ENCODE results near the gene PFKL. TPM values are rescaled to one million over a fixed set of nuclear protein-coding genes. Genes with fewer than 3 reads are reported as not detected.

Gene PFKL
- total RNA-seq, 1 donor from 2014 or later: 129 TPM

DNA sequence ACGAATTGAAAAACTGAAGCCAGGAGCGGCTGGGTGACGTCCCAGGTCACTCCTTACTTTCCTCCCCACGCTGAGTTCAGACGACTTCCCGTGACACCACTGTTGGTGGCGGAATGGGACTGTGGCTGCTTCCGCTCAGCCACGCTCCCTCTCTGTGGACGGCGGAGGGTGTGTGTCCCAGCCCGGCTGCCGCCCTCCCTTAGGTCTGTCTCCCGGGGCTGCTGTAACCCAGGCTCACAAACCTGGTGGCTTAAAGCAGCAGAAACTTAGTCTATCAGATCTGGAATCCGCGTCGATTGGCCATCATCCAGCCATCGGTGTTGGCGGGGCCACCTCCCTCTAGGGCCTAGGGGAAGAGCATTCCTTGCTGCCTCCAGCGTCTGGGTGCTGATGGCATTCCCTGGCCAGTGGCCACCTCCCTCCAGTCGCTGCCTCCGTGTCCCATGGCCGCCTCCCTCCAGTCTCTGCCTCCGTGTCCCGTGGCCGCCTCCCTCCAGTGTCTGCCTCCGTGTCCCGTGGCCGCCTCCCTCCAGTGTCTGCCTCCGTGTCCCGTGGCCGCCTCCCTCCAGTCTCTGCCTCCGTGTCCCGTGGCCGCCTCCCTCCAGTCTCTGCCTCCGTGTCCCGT, 71.0 kb downstream of the PFKL start:
- TF ChIP-seq, protein P1, sequence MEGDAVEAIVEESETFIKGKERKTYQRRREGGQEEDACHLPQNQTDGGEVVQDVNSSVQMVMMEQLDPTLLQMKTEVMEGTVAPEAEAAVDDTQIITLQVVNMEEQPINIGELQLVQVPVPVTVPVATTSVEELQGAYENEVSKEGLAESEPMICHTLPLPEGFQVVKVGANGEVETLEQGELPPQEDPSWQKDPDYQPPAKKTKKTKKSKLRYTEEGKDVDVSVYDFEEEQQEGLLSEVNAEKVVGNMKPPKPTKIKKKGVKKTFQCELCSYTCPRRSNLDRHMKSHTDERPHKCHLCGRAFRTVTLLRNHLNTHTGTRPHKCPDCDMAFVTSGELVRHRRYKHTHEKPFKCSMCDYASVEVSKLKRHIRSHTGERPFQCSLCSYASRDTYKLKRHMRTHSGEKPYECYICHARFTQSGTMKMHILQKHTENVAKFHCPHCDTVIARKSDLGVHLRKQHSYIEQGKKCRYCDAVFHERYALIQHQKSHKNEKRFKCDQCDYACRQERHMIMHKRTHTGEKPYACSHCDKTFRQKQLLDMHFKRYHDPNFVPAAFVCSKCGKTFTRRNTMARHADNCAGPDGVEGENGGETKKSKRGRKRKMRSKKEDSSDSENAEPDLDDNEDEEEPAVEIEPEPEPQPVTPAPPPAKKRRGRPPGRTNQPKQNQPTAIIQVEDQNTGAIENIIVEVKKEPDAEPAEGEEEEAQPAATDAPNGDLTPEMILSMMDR (IDR thresholded peaks at IDR 0.05): no peak
- H3K36me3 Mint-ChIP-seq (ENCODE audit: low read depth): no peaks in the 10 kb centered on the region
- H3K27ac Mint-ChIP-seq (ENCODE audit: unreplicated experiment): no peak overlapping the region
- no peak overlapping the region for H3K4me3 Mint-ChIP-seq (ENCODE audit: unreplicated experiment)
- peak; percentile 43 for DNase-seq (ENCODE audit: low spot score)
- H3K9me3 Mint-ChIP-seq (ENCODE audit: low read depth): no peaks in the 10 kb centered on the region
- peaks cover 9% of the 10 kb centered on the region for H3K4me1 Mint-ChIP-seq (ENCODE audit: low read depth)
- H3K27me3 Mint-ChIP-seq (ENCODE audit: low read depth): peaks cover 22% of the 10 kb centered on the region

DNA sequence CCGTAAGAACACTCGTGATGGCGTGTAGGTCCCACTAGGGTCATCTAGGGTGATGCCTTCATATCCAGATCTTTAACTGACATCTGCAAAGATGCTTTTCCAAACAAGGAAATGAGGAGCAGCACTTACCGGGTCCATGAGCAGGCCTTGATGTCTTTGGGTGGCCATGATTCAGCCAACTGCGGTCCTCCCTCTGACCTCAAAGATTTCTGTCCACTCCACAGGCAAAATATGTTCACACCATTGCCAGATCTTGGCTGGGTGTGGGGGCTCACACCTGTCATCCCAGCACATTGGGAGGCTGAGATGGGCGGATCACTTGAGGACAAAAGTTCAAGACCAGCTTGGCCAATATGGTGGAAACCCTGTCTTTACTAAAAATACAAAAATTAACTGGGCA, 71.7 kb downstream of the PFKL start:
- TF ChIP-seq, protein P1 (IDR thresholded peaks at IDR 0.05): no peak
- H3K4me3 Mint-ChIP-seq (ENCODE audit: unreplicated experiment): no peak overlapping the region
- peaks cover 27% of the 10 kb centered on the region for H3K27me3 Mint-ChIP-seq (ENCODE audit: low read depth)
- H3K9me3 Mint-ChIP-seq (ENCODE audit: low read depth): no peaks in the 10 kb centered on the region
- peaks cover 9% of the 10 kb centered on the region for H3K4me1 Mint-ChIP-seq (ENCODE audit: low read depth)
- no peaks in the 10 kb centered on the region for H3K36me3 Mint-ChIP-seq (ENCODE audit: low read depth)
- H3K27ac Mint-ChIP-seq (ENCODE audit: unreplicated experiment): no peak overlapping the region
- peak; percentile 25 for DNase-seq (ENCODE audit: low spot score)

DNA sequence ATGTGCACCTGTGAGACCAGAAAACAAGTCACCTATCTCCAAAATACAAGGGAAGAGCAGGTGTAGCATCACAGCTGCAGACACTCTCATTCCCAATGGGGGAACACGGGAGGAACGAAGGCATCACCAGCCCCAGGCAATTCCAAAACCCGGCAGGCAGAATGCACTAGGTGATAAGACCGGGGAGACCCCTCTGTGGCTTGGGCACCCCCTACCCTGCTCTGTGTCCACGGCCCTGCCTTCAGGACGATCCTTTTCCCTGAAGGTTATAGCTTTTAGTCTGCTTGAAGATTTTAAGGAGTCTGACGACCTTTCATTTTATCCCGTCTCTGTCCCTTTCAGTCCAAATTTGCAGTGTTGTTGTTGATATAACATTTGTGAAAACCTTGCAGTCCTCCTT, 72.8 kb downstream of the PFKL start:
- no peaks in the 10 kb centered on the region for H3K36me3 Mint-ChIP-seq (ENCODE audit: low read depth)
- H3K27me3 Mint-ChIP-seq (ENCODE audit: low read depth): peaks cover 33% of the 10 kb centered on the region
- peaks cover 9% of the 10 kb centered on the region for H3K4me1 Mint-ChIP-seq (ENCODE audit: low read depth)
- H3K9me3 Mint-ChIP-seq (ENCODE audit: low read depth): no peaks in the 10 kb centered on the region
- H3K27ac Mint-ChIP-seq (ENCODE audit: unreplicated experiment): no peak overlapping the region
- H3K4me3 Mint-ChIP-seq (ENCODE audit: unreplicated experiment): no peak overlapping the region
- peak; percentile 46 for DNase-seq (ENCODE audit: low spot score)
- TF ChIP-seq, protein P1 (IDR thresholded peaks at IDR 0.05): no peak

DNA sequence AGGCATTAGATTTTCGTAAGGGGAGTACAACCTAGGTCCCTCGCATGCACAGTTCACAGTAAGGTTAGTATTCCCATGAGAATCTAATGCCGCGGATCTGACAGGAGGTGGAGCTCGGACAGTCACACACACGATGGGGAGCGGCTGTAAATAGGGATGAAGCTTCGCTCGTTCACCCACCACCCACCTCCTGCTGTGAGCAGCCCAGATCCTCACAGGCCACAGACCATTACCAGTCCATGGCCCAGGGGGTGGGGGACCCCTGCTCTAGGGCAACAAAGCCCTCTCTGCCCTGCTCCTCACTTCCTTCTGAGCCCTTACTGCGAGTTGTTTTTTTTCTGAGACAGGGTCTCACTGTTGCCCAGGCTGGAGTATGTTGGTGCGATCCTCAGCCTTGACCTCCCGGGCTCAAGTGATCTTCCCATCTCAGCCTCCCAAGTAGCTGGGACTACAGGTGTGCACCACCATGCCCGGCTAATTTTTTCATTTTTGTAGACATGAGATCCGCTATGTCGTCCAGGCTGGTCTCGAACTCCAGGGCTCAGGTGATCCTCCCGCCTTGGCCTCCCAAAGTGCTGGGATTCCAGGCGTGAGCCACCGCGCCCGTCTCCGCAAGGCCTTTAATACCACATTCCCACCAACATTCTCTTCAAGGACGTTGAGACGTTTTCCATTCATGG, 74.9 kb downstream of the PFKL start:
- TF ChIP-seq, protein P1 (IDR thresholded peaks at IDR 0.05): no peak
- Mint-ChIP-seq H3K9me3 (ENCODE audit: low read depth) (no peaks in the 10 kb centered on the region), H3K4me3 (ENCODE audit: unreplicated experiment) (no peak overlapping the region), H3K27ac (ENCODE audit: unreplicated experiment) (no peak overlapping the region), H3K36me3 (ENCODE audit: low read depth) (no peaks in the 10 kb centered on the region), H3K4me1 (ENCODE audit: low read depth) (peaks cover 7% of the 10 kb centered on the region), H3K27me3 (ENCODE audit: low read depth) (peaks cover 45% of the 10 kb centered on the region)
- peak; percentile 57 for DNase-seq (ENCODE audit: low spot score)

DNA sequence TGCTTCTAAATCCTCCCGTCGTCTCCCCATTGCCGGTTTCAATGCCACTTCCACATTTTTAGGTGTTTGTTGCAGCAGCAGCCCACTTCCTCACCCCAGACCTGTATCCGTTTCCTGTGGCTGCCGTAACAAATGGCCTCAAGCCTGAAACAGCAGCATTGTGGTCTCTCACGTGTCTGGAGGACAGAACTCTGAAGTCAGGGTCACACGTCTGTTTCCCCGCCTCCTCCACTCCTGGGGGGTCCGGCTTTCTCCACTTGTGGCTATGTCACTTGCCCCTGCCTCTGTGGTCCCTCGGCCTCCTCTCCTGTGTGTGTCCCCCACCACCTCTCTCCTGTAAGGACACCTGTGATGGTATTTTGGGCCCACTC, 75.4 kb downstream of the PFKL start:
- Mint-ChIP-seq H3K27me3 (ENCODE audit: low read depth) (peaks cover 50% of the 10 kb centered on the region), H3K36me3 (ENCODE audit: low read depth) (no peaks in the 10 kb centered on the region), H3K4me1 (ENCODE audit: low read depth) (peaks cover 5% of the 10 kb centered on the region), H3K4me3 (ENCODE audit: unreplicated experiment) (no peak overlapping the region), H3K27ac (ENCODE audit: unreplicated experiment) (no peak overlapping the region), H3K9me3 (ENCODE audit: low read depth) (no peaks in the 10 kb centered on the region)
- DNase-seq (ENCODE audit: low spot score): no peak
- TF ChIP-seq, protein P1 (IDR thresholded peaks at IDR 0.05): no peak
